Sigmoid colon (tissue), 7 donors: ENCODE results near the gene SLC35F4. TPM values are rescaled to one million over a fixed set of nuclear protein-coding genes. Genes with fewer than 3 reads are reported as not detected.

Source experiments
- DNase-seq: peaks from one replicate; pipeline ENCODE4 v3.0.0-alpha.2; 2019
- H3K27ac ChIP-seq, 4 donors: fragments of 200-600 bp; sonication (generic); one replicate each; pipeline ENCODE4 v1.5.1; 2016 to 2019; ENCODE audit warnings: mild to moderate bottlenecking in 1 of 4
- H3K27me3 ChIP-seq, 3 donors: fragments of 200-600 bp; sonication (generic); one replicate each; pipeline ENCODE4 v1.5.1; 2019; ENCODE audit warnings: mild to moderate bottlenecking in 1 of 3
- H3K36me3 ChIP-seq, 4 donors: fragments of 200-600 bp; sonication (generic); one replicate each; pipeline ENCODE4 v1.5.1; 2016 to 2019
- H3K4me1 ChIP-seq, 4 donors: fragments of 200-600 bp; sonication (generic); one replicate each; pipeline ENCODE4 v1.5.1; 2017 to 2019
- H3K4me3 ChIP-seq, 4 donors: fragments of 200-600 bp; sonication (generic); one replicate each; pipeline ENCODE4 v1.5.1; 2017 to 2019; ENCODE audit warnings: mild to moderate bottlenecking in 2 of 4, moderate library complexity in 1 of 4
- H3K9me3 ChIP-seq, 4 donors: fragments of 200-600 bp in 3 of 4; sonication (generic) in 3 of 4; one replicate each; pipeline versions ENCODE4 v1.5.1 to v1.6.1; 2013 to 2019
- EP300 ChIP-seq, 4 donors: sonication (generic); formaldehyde crosslinking; IDR thresholded peaks; one replicate each; pipeline ENCODE4 v1.6.1; 2017; ENCODE audit warnings: antibody characterized with exemption in 4 of 4
- POLR2A ChIP-seq, 2 donors: fragments of 450-650 bp; IDR thresholded peaks; one replicate each; pipeline ENCODE4 v1.6.1; 2016; ENCODE audit warnings: antibody characterized with exemption in 2 of 2, mild to moderate bottlenecking in 2 of 2, moderate library complexity in 2 of 2
- POLR2AphosphoS5 ChIP-seq, 4 donors: sonication (generic); formaldehyde crosslinking; IDR thresholded peaks; one replicate each; pipeline ENCODE4 v1.6.1; 2017; ENCODE audit warnings: antibody characterized with exemption in 4 of 4
- WGBS, 2 donors: extraction: QIAGEN DNeasy Blood & Tissue Kit; methylation state at CpG; one replicate each; pipeline ENCODE4 v1.1.7; 2013; 5-methylcytosine and 5-hydroxymethylcytosine counted together
- intact Hi-C: fragments of 100-400 bp; cut with DNase I; formaldehyde crosslinking; loops from one replicate; pipeline ENCODE4 v1.15.1; 2023
- polyA plus RNA-seq, 3 donors: library from polyadenylated mRNA; stranded (reverse); fragments of 200-250 nt; gene quantifications; one replicate each; pipeline ENCODE4 v1.2.3, GENCODE V29; 2013
- total RNA-seq, 4 donors: library from RNA; depleted of rRNA; stranded (reverse); fragments of >200 nt; gene quantifications; one replicate each; pipeline ENCODE4 v1.1.0, GENCODE V29; 2016
- TF ChIP-seq, protein P1 (sequence below), 4 experiments: fragments of 450-650 bp in 3 of 4; fragments of 200-600 bp in 1 of 4; IDR thresholded peaks; one replicate each; pipeline ENCODE4 v1.5.1; 2016 to 2019; ENCODE audit warnings: antibody characterized with exemption in 4 of 4, mild to moderate bottlenecking in 3 of 4, moderate library complexity in 2 of 4
- donor health status: healthy with polysubstance abuse.
- donor health status: Bipolar disorder and iron deficiency.
- donor health status: healthy.

The SLC35F4 gene
- total and polyA plus RNA-seq, 7 donors = not detected

DNA sequence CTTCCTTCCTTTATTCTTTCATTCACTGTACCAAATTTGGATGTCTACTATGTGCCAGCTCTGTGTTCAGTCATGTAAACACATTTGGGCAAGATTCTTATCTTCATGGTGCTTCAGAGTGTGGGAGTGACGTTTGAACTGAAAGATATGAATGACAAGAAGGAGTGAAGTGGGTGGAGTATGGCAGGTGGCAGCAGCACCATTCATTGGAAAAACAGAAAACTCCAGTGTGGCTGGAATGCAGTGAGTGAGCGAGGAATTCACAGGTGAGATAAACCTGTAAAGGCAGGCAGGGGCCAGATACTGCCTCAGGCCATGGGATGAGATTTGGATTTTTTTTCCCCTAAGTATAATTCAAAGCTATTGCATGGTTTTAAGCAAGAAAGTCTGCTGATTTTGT lies 231.6 kb downstream of the SLC35F4 start:
- DNase-seq = no peak
- no peaks in the 10 kb centered on the region for H3K36me3 ChIP-seq
- no peaks in the 10 kb centered on the region for H3K27me3 ChIP-seq
- WGBS, 2 donors = 32 to 54% methylated on average over 2 of the region's 2 CpGs
- H3K4me3 ChIP-seq = no peak overlapping the region
- no peak overlapping the region for H3K27ac ChIP-seq
- no peaks in the 10 kb centered on the region for H3K4me1 ChIP-seq
- TF ChIP-seq POLR2AphosphoS5 (IDR thresholded peaks at IDR 0.05) = no peak
- TF ChIP-seq EP300 (IDR thresholded peaks at IDR 0.05) = no peak
- TF ChIP-seq, protein P1, sequence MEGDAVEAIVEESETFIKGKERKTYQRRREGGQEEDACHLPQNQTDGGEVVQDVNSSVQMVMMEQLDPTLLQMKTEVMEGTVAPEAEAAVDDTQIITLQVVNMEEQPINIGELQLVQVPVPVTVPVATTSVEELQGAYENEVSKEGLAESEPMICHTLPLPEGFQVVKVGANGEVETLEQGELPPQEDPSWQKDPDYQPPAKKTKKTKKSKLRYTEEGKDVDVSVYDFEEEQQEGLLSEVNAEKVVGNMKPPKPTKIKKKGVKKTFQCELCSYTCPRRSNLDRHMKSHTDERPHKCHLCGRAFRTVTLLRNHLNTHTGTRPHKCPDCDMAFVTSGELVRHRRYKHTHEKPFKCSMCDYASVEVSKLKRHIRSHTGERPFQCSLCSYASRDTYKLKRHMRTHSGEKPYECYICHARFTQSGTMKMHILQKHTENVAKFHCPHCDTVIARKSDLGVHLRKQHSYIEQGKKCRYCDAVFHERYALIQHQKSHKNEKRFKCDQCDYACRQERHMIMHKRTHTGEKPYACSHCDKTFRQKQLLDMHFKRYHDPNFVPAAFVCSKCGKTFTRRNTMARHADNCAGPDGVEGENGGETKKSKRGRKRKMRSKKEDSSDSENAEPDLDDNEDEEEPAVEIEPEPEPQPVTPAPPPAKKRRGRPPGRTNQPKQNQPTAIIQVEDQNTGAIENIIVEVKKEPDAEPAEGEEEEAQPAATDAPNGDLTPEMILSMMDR (IDR thresholded peaks at IDR 0.05) = no peak
- TF ChIP-seq POLR2A (IDR thresholded peaks at IDR 0.05) = no peak
- no peaks in the 10 kb centered on the region for H3K9me3 ChIP-seq
- intact Hi-C loops = no loop called here

DNA sequence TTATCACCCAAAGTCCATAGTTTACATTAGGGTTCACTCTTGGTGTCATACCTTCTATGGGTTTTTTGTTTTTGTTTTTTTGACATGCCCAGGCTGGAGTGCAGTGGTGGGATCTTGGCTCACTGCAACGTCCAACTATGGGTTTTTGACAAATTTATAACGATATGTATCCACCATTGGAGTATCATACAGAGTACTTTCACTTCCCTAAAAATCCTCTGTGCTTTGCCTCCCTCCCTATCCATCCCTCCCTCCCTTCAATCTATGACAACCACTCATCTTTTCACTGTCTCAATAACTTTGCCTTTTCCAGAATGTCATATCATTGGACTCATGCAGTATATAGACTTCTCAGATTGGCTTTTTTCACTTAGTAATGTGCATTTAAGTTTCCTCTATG lies 233.2 kb downstream of the SLC35F4 start:
- Histone ChIP-seq H3K4me1 (no peaks in the 10 kb centered on the region), H3K36me3 (no peaks in the 10 kb centered on the region), H3K27me3 (no peaks in the 10 kb centered on the region), H3K9me3 (no peaks in the 10 kb centered on the region), H3K27ac (no peak overlapping the region), H3K4me3 (no peak overlapping the region)
- intact Hi-C loops = no loop called here
- WGBS, 2 donors = 46 to 74% methylated on average over 2 of the region's 2 CpGs
- DNase-seq = no peak
- TF ChIP-seq POLR2A (IDR thresholded peaks at IDR 0.05) (no peak), EP300 (IDR thresholded peaks at IDR 0.05) (no peak), POLR2AphosphoS5 (IDR thresholded peaks at IDR 0.05) (no peak)
- TF ChIP-seq, protein P1 (IDR thresholded peaks at IDR 0.05) = no peak

DNA sequence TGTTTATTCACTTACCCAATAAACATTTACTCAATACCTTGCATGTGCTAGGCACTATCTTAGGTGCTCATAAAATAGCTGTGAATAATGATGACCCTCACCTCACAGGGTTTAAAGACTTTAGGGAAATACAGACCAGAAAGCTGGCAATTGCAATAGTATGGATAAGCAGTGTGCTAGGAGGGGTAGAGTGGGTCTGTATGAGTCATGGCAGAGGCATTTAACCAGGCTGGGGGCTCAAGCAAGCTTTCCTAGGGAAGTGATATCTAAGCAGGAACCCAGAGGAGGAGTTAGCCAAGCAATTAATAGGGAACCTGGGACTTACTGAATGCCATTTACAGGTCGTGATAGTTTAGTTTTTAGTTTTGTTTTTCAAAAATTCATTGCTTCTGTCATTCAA lies 248.4 kb downstream of the SLC35F4 start:
- WGBS, 2 donors = 28 to 40% methylated on average over 1 of the region's 1 CpG
- no peak for DNase-seq
- no peak for TF ChIP-seq POLR2A (IDR thresholded peaks at IDR 0.05)
- TF ChIP-seq, protein P1 (IDR thresholded peaks at IDR 0.05) = no peak
- no peak overlapping the region for H3K27ac ChIP-seq
- no peaks in the 10 kb centered on the region for H3K4me1 ChIP-seq
- no peak overlapping the region for H3K4me3 ChIP-seq
- H3K9me3 ChIP-seq = no peaks in the 10 kb centered on the region
- no peaks in the 10 kb centered on the region for H3K27me3 ChIP-seq
- intact Hi-C loops = no loop called here
- H3K36me3 ChIP-seq = no peaks in the 10 kb centered on the region

DNA sequence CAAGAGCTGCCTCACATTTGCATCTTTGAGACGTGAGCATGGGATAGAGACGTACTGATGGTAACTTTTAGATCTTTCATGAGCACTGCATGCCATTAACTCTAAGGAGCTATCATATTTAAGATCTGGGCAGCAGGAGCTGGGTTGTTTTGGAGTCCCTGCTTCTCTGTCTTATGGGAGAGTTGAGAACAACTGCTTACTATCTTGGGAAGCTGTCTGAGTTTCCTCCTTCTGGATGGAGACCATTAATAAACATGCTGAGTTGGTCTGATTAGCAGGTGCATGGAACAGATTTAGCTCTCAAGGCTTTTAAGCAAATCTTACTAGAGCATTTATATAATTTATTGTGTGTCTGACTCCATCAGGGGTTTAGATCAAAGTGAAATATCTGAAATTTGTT lies 252.9 kb downstream of the SLC35F4 start:
- H3K9me3 ChIP-seq = no peaks in the 10 kb centered on the region
- H3K27ac ChIP-seq = no peak overlapping the region
- no peaks in the 10 kb centered on the region for H3K4me1 ChIP-seq
- DNase-seq = no peak
- intact Hi-C loops = no loop called here
- no peak overlapping the region for H3K4me3 ChIP-seq
- H3K27me3 ChIP-seq = no peaks in the 10 kb centered on the region
- H3K36me3 ChIP-seq = no peaks in the 10 kb centered on the region
- no peak for TF ChIP-seq EP300 (IDR thresholded peaks at IDR 0.05)
- no peak for TF ChIP-seq POLR2AphosphoS5 (IDR thresholded peaks at IDR 0.05)
- TF ChIP-seq, protein P1 (IDR thresholded peaks at IDR 0.05) = no peak
- TF ChIP-seq POLR2A (IDR thresholded peaks at IDR 0.05) = no peak
- WGBS, 2 donors = 86 to 88% methylated on average over 2 of the region's 2 CpGs

DNA sequence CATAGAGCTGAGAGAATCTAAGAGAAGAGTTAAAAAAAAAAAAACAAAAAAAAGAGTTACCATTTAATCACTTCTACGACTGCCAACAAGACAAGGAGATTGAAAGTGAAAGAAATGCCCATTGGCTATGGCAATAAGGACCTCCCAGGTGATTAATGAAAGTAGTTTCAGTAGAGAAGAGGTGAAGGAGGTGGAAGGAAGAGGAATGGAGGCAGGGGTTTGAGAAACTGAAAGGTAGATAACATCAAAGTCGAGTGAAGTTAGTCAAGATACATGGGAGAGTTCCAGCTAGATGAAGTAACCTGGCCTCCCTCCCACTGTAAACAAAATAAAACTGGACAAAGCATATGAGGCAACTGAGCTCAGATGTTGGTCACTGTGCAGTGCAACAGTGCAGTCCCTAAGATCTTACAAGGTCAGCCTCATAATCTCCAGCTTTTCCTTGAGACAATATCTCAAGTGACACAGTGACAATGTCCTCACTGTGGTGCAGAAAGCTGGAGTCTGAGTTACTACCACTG lies 254.3 kb downstream of the SLC35F4 start:
- 25 to 60% methylated on average over 2 of the region's 2 CpGs for WGBS, 2 donors
- no peak overlapping the region for H3K27ac ChIP-seq
- TF ChIP-seq, protein P1 (IDR thresholded peaks at IDR 0.05) = no peak
- TF ChIP-seq EP300 (IDR thresholded peaks at IDR 0.05) (no peak), POLR2AphosphoS5 (IDR thresholded peaks at IDR 0.05) (no peak), POLR2A (IDR thresholded peaks at IDR 0.05) (no peak)
- H3K36me3 ChIP-seq = no peaks in the 10 kb centered on the region
- intact Hi-C loops = no loop called here
- H3K4me1 ChIP-seq = no peaks in the 10 kb centered on the region
- DNase-seq = no peak
- no peak overlapping the region for H3K4me3 ChIP-seq
- no peaks in the 10 kb centered on the region for H3K27me3 ChIP-seq
- no peaks in the 10 kb centered on the region for H3K9me3 ChIP-seq
